Measurements from ENCODE around the gene TCF7L2. TPM values are rescaled to one million over a fixed set of nuclear protein-coding genes. Genes with fewer than 3 reads are reported as not detected.

The TCF7L2 gene
- total RNA-seq, 1 donor from 2014 or later, result 109 TPM

GRCh38 chr10:113038985-113039384, 88.9 kb downstream of the TCF7L2 start:
- H3K4me1 Mint-ChIP-seq (ENCODE audit: low read depth), result peaks cover 33% of the 10 kb centered on the region

GRCh38 chr10:113041324-113041723, 91.3 kb downstream of the TCF7L2 start:
- no peak for TF ChIP-seq CTCF (IDR thresholded peaks at IDR 0.05; ENCODE audit: unreplicated experiment)
- Mint-ChIP-seq H3K27ac (no peak overlapping the region), H3K27me3 (no peaks in the 10 kb centered on the region), H3K9me3 (ENCODE audit: low read depth) (no peaks in the 10 kb centered on the region), H3K4me1 (ENCODE audit: low read depth) (peaks cover 37% of the 10 kb centered on the region), H3K4me3 (ENCODE audit: low read depth) (no peak overlapping the region), H3K36me3 (ENCODE audit: insufficient read depth) (peaks cover 25% of the 10 kb centered on the region)
- DNase-seq (ENCODE audit: low spot score, unreplicated experiment), result no peak

More at GRCh38 chr10:113038985-113039384, 88.9 kb downstream of the TCF7L2 start:
- no peak for DNase-seq (ENCODE audit: low spot score, unreplicated experiment)
- no peak overlapping the region for H3K27ac Mint-ChIP-seq
- peaks cover 23% of the 10 kb centered on the region for H3K36me3 Mint-ChIP-seq (ENCODE audit: insufficient read depth)
- H3K4me3 Mint-ChIP-seq (ENCODE audit: low read depth), result no peak overlapping the region
- H3K9me3 Mint-ChIP-seq (ENCODE audit: low read depth), result no peaks in the 10 kb centered on the region
- no peaks in the 10 kb centered on the region for H3K27me3 Mint-ChIP-seq
- no peak for TF ChIP-seq CTCF (IDR thresholded peaks at IDR 0.05; ENCODE audit: unreplicated experiment)

GRCh38 chr10:113041841-113042750, 92.0 kb downstream of the TCF7L2 start:
- peak overlapping the region; percentile 51 for H3K27ac Mint-ChIP-seq
- TF ChIP-seq CTCF (IDR thresholded peaks at IDR 0.05; ENCODE audit: unreplicated experiment), result no peak
- peaks cover 38% of the 10 kb centered on the region for H3K4me1 Mint-ChIP-seq (ENCODE audit: low read depth)
- no peak overlapping the region for H3K4me3 Mint-ChIP-seq (ENCODE audit: low read depth)
- no peaks in the 10 kb centered on the region for H3K9me3 Mint-ChIP-seq (ENCODE audit: low read depth)
- DNase-seq (ENCODE audit: low spot score, unreplicated experiment), result no peak
- peaks cover 27% of the 10 kb centered on the region for H3K36me3 Mint-ChIP-seq (ENCODE audit: insufficient read depth)
- no peaks in the 10 kb centered on the region for H3K27me3 Mint-ChIP-seq

GRCh38 chr10:113042868-113043267, 92.8 kb downstream of the TCF7L2 start:
- Mint-ChIP-seq H3K36me3 (ENCODE audit: insufficient read depth) (peaks cover 23% of the 10 kb centered on the region), H3K4me3 (ENCODE audit: low read depth) (no peak overlapping the region), H3K27ac (no peak overlapping the region), H3K27me3 (no peaks in the 10 kb centered on the region), H3K9me3 (ENCODE audit: low read depth) (no peaks in the 10 kb centered on the region), H3K4me1 (ENCODE audit: low read depth) (peaks cover 38% of the 10 kb centered on the region)
- DNase-seq (ENCODE audit: low spot score, unreplicated experiment), result no peak
- no peak for TF ChIP-seq CTCF (IDR thresholded peaks at IDR 0.05; ENCODE audit: unreplicated experiment)

GRCh38 chr10:113044016-113044755, 94.1 kb downstream of the TCF7L2 start:
- H3K9me3 Mint-ChIP-seq (ENCODE audit: low read depth), result no peaks in the 10 kb centered on the region
- H3K36me3 Mint-ChIP-seq (ENCODE audit: insufficient read depth), result peaks cover 20% of the 10 kb centered on the region
- H3K4me1 Mint-ChIP-seq (ENCODE audit: low read depth), result peaks cover 31% of the 10 kb centered on the region
- TF ChIP-seq CTCF (IDR thresholded peaks at IDR 0.05; ENCODE audit: unreplicated experiment), result no peak
- H3K27ac Mint-ChIP-seq, result peak overlapping the region; percentile 10
- H3K4me3 Mint-ChIP-seq (ENCODE audit: low read depth), result no peak overlapping the region
- no peaks in the 10 kb centered on the region for H3K27me3 Mint-ChIP-seq
- no peak for DNase-seq (ENCODE audit: low spot score, unreplicated experiment)
